NCI-H146 treated with DMSO at 0.1 percent for 48 hours (cell line): ENCODE measurements around the gene BARX1.
A peak's percentile ranks its signal among the peaks of the same experiment; 100 is the strongest.

ENCODE experiments used
- DNase-seq: peaks from one replicate; lab custom pipeline; 2025; ENCODE audit not compliant: unreplicated experiment; lab: John Stamatoyannopoulos, UW

BARX1 gene

GRCh38 chr9:93929231-93929630 is 25.9 kb downstream of the BARX1 start:
- DNase-seq: no peak

DNA sequence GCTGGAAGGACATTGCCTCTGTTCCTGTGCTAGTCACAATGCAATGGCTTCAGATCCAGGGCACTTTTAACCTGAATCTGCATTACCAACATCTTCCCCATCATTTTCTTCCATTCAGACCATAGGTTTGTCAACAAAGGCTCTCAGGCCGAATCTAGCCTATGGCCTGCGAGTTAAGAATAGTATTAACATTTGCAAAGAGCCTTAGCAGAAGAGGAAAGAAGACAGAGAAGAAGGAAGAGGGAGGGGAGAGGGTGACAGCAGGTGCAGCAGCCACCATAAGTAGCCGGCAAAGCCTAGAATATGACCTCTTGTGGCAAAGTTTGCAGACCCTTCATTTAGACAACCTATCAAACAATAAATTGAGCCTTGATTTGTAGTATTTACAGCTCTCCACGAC is 32.6 kb downstream of the BARX1 start:
- DNase-seq: no peak

- DNase-seq: no peak
Measured at GRCh38 chr9:93920131-93920800, 34.9 kb downstream of the BARX1 start.

DNA sequence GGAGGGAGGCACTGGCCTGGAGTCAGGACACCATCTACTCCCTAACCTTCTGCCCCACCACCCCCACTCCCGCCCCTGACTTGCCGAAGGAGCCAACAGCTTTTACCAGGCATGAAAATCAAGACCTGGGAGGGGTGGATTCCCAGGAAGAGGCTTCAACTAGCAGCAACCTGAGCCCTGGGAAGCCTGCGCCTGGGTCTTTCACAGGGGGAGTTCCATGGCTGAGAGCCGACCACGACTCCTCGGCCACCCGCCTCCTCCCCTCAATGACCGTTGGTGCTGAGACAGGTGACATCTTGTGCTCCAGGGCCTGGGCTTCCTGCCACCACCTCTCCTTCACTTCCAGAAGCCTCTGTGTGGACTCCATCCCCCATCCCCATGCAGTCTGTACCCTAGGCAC is 37.1 kb downstream of the BARX1 start:
- no peak for DNase-seq

DNA sequence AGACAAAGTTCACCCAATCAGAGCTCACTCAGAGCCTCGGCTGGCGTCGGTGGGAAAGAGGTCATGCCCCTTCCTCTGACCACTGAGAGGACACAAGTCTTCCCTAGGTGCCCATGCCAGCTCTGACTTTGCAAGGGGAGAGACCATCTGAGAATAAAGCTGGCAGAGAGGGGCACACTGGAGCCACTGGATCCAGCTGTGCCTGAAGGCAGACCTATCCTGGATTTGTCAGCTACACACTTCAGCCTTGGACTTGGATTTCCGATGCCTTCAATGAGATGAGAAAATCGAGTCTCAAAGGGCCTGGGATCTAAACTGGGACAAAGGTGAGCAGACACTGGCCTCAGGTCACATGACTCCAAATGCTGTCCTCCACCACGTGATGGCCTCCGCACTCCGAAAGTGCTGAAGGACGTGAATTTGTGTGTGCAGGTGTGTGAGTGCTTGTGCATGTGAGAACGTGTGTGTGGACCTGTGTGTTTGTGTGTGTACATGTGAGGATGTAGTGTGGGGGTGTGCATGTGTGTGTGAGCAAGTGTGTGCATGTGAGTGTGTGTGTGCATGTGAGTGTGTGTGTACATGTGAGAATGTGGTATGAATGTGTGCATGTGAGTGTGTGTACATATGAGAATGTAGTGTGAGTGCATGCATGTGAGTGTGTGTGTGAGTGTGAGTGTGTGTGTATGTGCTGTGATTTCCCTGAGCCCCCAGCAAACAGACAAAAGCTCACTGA is 37.9 kb downstream of the BARX1 start:
- DNase-seq: no peak

DNA sequence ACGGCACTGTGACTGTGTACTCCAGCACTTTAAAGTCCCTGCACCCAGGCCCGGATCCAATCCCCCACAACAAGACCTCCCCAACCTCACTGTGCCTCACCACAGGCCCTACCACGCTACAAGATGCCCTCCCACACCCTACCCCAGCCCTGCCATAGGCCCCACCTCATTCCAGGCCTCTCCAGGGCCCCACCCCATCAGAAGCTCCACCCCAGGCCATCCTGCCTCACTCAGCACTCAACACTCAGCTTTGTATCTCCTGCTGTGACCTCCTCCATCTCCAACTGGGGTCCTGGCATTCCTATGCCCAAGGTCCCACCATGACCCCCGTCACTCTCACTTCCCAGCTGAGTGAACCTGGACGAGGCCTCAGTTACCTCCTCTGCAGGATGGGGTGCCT is 38.8 kb downstream of the BARX1 start:
- DNase-seq: no peak

GRCh38 chr9:93911801-93912554 is 43.2 kb downstream of the BARX1 start:
- no peak for DNase-seq

- no peak for DNase-seq
Measured at GRCh38 chr9:93911136-93911745, 43.9 kb downstream of the BARX1 start.

DNA sequence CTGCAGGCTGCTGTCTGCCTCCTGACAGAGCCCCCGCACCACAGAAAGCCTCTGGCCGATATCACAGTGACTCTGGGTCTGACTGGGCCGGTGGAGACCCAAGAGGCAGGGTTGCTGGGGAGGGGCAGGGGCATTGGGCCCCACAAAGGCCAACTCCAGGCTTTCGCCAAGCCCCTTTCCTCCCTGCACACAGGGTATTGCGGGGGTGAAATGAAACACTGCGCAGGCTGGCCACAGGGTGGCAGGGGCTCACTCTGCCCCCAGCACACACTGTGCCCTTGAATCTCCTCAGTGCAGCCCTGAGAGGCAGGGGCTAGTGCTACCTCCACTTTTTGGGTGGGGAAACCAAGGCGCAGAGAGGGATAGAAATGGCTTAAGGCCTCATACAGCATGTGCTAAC is 44.6 kb downstream of the BARX1 start:
- no peak for DNase-seq

DNA sequence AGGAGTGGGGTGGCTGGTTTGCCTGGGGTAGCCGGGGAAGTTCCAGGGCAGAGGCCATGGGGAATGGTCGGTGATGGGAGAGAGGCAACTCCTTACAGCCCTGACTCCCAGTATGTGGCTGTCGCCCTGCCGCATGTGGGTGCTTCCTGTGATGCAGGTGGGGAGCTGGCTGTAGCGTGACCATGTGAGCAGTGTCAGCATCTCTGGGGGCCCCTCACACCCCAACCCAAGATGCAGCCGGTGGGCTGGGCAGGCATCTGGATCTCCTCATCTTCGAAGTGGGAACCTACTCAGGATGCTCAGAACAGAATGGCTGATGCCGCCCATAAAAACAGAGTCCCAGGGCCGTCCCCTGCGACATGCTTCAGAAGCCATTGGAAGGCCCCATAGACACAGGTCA is 45.0 kb downstream of the BARX1 start:
- DNase-seq: no peak

- DNase-seq: no peak
Measured at GRCh38 chr9:93909242-93909616, 45.9 kb downstream of the BARX1 start.

GRCh38 chr9:93908591-93909241 is 46.4 kb downstream of the BARX1 start:
- peak; percentile 35 for DNase-seq

DNA sequence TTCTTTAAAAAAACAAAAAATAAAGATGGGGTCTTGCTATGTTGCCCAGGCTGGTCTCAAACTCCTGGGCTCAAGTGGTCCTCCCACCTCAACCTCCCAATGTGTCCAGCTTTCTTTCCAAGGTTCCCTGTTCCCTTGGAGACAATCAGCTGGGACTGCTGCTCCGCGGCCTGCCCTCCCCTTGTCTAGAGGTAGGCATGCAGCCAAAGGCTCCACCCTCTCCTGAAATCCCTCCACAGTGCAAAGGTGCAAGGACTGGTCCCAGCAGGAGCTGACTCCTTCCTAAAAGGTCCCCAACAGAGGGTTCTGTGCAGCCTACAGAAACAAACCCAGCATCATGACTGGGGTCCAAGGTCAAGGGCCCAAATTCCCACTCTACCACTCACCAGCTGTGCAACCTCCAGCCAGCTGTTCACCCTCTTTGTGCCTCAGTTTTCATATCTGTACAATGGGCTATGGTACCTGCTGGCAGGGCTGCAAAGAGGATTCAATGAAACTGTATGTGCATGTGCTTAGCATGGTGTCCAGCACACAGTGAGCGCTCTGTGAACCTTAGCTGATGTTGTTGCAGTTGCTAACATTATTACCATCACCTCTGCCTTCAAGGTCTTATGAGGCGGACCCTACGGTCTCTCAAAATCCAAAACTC is 47.5 kb downstream of the BARX1 start:
- no peak for DNase-seq

DNA sequence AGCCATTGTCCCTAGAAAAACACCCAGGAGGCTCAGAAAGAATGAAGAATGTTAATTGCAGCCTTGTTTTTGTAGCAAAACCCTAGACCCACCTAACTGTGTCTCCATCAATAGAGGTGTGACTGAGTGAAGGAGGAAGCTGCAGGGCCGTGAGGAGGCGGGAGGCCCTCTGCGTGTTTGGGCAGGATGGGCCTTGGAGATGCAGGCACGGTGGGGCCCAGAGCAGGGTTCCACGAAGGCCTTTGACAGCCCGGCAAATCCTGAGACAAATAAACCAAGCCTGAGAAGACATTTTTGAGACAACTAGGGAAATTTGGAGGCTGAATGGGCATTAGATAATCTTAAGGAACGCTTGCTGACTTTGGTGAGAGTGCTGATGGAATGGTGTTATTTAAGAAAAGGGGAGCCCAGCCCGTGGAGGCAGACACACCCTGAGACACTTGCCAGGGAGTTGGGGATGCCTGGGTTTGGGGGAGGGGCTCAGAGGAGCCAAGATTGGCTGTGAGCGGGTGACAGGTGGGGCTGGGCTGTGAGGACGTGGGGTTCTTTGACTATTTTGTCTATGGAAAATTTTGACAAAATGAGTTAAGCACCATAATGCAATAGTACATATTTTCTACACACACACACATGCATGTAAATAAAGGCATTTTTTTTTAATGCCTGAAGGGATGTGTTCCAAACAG is 48.8 kb downstream of the BARX1 start:
- DNase-seq: no peak

GRCh38 chr9:93905473-93906133 is 49.6 kb downstream of the BARX1 start:
- no peak for DNase-seq

DNA sequence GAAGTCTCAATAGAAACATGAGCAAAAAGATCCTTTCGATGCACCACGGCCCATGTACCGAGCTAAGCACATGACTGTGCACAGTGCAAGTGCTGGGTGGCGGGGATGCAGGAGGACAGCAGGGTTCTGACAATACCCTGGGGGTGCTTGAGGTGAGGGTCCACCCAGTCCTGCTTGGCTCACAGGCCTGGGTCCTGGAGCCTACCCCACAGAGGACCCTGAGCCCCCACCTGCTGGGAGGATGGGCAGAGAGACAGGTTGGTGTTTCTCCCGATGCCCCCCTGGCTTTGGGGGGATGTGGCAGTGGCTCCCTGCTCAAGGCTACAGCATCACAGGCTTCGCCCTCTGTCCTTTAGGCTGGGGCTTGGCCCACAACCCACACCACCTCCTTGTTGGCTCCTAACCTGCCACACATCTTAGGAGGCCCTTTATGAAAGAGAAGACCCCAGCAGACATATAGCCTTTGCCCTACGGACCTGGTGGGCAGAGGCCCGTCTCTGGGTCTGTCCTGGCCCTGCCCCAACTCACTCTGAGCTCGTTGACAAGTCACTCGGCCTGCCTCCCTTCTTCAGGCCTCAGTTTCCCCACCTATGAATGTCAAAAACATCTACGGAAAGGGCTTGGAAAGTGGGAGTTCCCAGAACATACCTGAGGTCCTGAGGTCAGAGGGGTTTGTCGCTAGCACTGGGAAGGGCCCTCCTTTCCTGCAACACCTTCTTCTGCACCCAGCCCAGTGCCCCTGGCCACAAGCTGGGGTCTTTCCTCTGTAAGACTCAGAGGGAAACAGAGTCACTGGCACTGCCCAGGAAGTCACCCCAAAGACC is 50.3 kb downstream of the BARX1 start:
- DNase-seq: no peak

DNA sequence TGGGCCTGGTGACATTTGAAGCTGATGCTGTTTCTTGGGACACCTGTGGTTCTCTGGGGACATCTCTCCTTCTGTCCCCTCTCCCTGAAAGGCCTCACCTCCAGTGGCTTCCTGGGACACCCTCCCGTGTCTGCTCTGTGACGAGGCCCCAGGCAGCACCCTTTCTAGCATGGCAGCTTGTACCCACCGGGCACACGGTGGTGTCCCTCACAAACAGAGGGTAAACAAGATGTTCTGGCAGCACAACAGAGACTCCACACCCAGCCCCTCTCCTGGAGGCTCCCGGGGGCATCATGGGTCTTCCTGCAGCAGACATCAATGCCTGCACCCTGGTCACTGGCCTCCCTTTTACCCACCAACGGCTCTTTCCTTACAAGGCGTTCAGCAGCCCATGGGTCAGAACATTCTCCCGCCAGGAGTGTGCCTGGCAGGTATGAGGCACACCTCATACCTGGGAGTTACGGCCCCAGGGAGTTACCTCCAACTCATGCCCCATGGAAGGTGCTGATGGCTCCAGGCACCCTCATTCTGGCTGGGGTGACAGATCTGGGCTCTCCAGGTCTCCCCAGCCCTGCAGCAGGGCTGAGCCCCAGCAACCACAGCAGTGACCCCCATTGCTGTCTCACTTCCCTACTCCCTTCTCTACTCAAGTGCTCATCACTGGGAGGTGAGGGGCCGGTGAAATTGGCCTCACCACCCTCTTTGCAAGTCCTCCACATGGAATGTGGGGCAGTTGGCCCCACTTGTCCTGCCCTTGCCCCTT is 51.1 kb downstream of the BARX1 start:
- DNase-seq: no peak
